BLaER1 treated with 17β-estradiol and CSF1 and Interleukin-3, amounts not matched to agents 10 nM and 100 nM (cell line): ENCODE measurements around the gene SPECC1L.

Experiments
- H3K27ac ChIP-seq, 11 experiments: shearing (Covaris generic); formaldehyde crosslinking; 2 replicates each; pipeline ENCODE4 v1.8.1; 2022
- H3K27me3 ChIP-seq, 11 experiments: shearing (Covaris generic); formaldehyde crosslinking; 2 replicates each; pipeline ENCODE4 v1.8.1; 2022
- H3K36me3 ChIP-seq, 11 experiments: shearing (Covaris generic); formaldehyde crosslinking; 2 replicates each; pipeline ENCODE4 v1.8.1; 2022
- H3K4me1 ChIP-seq, 10 experiments: shearing (Covaris generic); formaldehyde crosslinking; 2 replicates each; pipeline ENCODE4 v1.8.1; 2022
- H3K4me2 ChIP-seq, 11 experiments: shearing (Covaris generic); formaldehyde crosslinking; 2 replicates each; pipeline ENCODE4 v1.8.1; 2022
- H3K4me3 ChIP-seq, 10 experiments: shearing (Covaris generic); formaldehyde crosslinking; 2 replicates each; pipeline ENCODE4 v1.8.1; 2022
- H3K9ac ChIP-seq, 11 experiments: shearing (Covaris generic); formaldehyde crosslinking; 2 replicates each; pipeline ENCODE4 v1.8.1; 2022
- H3K9me3 ChIP-seq, 11 experiments: shearing (Covaris generic); formaldehyde crosslinking; replicated peaks in 1 of 11; 2 replicates each; pipeline ENCODE4 v1.8.1; 2022
- H4K20me1 ChIP-seq, 11 experiments: shearing (Covaris generic); formaldehyde crosslinking; 2 replicates each; pipeline ENCODE4 v1.8.1; 2022
- Cebpa-rat ChIP-seq, 11 experiments: shearing (Covaris generic); IDR thresholded peaks; 2 replicates each; pipeline ENCODE4 v1.8.1; 2022

SPECC1L gene

GRCh38 chr22:24383061-24383460, 112.4 kb downstream of the SPECC1L start:
- H3K4me2 ChIP-seq, result no peak overlapping the region
- no peaks in the 10 kb centered on the region for H3K27me3 ChIP-seq
- H3K4me1 ChIP-seq, result peaks cover 0 to 32% (median 20%) of the 10 kb centered on the region in 10 experiments; a peak in 15 of 20 replicates
- no peak overlapping the region for H3K27ac ChIP-seq
- H3K4me3 ChIP-seq, result no peak overlapping the region
- H3K9ac ChIP-seq, result no peak overlapping the region
- no peak for TF ChIP-seq Cebpa-rat (IDR thresholded peaks at IDR 0.05)
- peaks cover 49 to 87% (median 65%) of the 10 kb centered on the region in 11 experiments for H3K36me3 ChIP-seq
- H3K9me3 ChIP-seq, result no peaks in the 10 kb centered on the region
- no peaks in the 10 kb centered on the region for H4K20me1 ChIP-seq

GRCh38 chr22:24384131-24384530, 113.5 kb downstream of the SPECC1L start:
- H3K9ac ChIP-seq, result no peak overlapping the region
- H3K4me1 ChIP-seq, result peaks cover 3 to 35% (median 22%) of the 10 kb centered on the region in 10 experiments; a peak in 17 of 20 replicates
- H3K27me3 ChIP-seq, result no peaks in the 10 kb centered on the region
- peak overlapping the region in 1 of 11 experiments; percentile 6; a peak in 1 of 22 replicates for H3K27ac ChIP-seq
- H3K36me3 ChIP-seq, result peaks cover 39 to 82% (median 58%) of the 10 kb centered on the region in 11 experiments
- H3K9me3 ChIP-seq, result no peaks in the 10 kb centered on the region
- H4K20me1 ChIP-seq, result no peaks in the 10 kb centered on the region; a peak in 1 of 22 replicates
- peak overlapping the region in 8 of 11 experiments; percentile 2 to 60 (median 34); a peak in 11 of 22 replicates for H3K4me2 ChIP-seq
- no peak overlapping the region for H3K4me3 ChIP-seq
- TF ChIP-seq Cebpa-rat (IDR thresholded peaks at IDR 0.05), result no peak

- Histone ChIP-seq H4K20me1 (peaks cover 0 to 16% (median 0%) of the 10 kb centered on the region in 11 experiments; a peak in 3 of 22 replicates), H3K36me3 (peaks cover 13 to 73% (median 41%) of the 10 kb centered on the region in 11 experiments), H3K4me1 (peaks cover 0 to 54% (median 33%) of the 10 kb centered on the region in 10 experiments; a peak in 17 of 20 replicates), H3K9ac (no peak overlapping the region), H3K4me3 (no peak overlapping the region), H3K4me2 (no peak overlapping the region), H3K9me3 (no peaks in the 10 kb centered on the region), H3K27me3 (no peaks in the 10 kb centered on the region), H3K27ac (no peak overlapping the region)
- TF ChIP-seq Cebpa-rat (IDR thresholded peaks at IDR 0.05), result no peak
Measured at GRCh38 chr22:24386937-24387471, 116.4 kb downstream of the SPECC1L start.

- Histone ChIP-seq H3K36me3 (peaks cover 24 to 80% (median 54%) of the 10 kb centered on the region in 11 experiments; a peak in 21 of 22 replicates), H4K20me1 (peaks cover 0 to 16% (median 0%) of the 10 kb centered on the region in 11 experiments; a peak in 6 of 22 replicates), H3K4me1 (peaks cover 0 to 46% (median 20%) of the 10 kb centered on the region in 10 experiments; a peak in 16 of 20 replicates), H3K9ac (no peak overlapping the region), H3K4me2 (peak overlapping the region in 9 of 11 experiments; percentile 8 to 67 (median 37); a peak in 13 of 22 replicates), H3K9me3 (no peaks in the 10 kb centered on the region), H3K27me3 (no peaks in the 10 kb centered on the region), H3K27ac (no peak overlapping the region), H3K4me3 (no peak overlapping the region)
- TF ChIP-seq Cebpa-rat (IDR thresholded peaks at IDR 0.05), result no peak
Measured at GRCh38 chr22:24389680-24390079, 119.0 kb downstream of the SPECC1L start.

DNA sequence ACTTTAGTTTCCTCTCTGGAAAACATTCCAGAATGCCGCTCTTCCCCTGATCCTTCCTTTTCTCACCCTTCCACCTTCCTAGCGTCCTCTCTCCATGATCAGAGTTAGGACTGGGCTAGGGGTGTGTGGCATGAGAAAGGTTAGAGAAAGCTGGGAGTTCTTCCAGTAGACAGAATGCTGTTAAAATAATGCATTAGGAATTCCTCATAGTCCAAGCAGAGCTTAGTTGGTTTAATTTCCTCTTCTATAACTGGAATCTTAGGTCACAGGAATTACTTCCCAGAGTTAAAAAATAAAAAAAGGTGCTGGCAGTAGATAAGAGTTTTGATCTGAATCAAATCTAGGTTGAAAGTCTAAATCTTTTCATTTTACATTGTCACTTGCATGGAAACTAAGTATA, 119.5 kb downstream of the SPECC1L start:
- no peak for TF ChIP-seq Cebpa-rat (IDR thresholded peaks at IDR 0.05)
- no peaks in the 10 kb centered on the region for H3K9me3 ChIP-seq
- H3K4me1 ChIP-seq, result peaks cover 0 to 44% (median 20%) of the 10 kb centered on the region in 10 experiments; a peak in 16 of 20 replicates
- H3K27ac ChIP-seq, result no peak overlapping the region
- H4K20me1 ChIP-seq, result peaks cover 0 to 16% (median 0%) of the 10 kb centered on the region in 11 experiments; a peak in 6 of 22 replicates
- no peak overlapping the region for H3K9ac ChIP-seq
- H3K4me2 ChIP-seq, result peak overlapping the region in 3 of 11 experiments; percentile 22 to 67 (median 60); a peak in 6 of 22 replicates
- no peaks in the 10 kb centered on the region for H3K27me3 ChIP-seq
- peaks cover 27 to 85% (median 59%) of the 10 kb centered on the region in 11 experiments for H3K36me3 ChIP-seq
- no peak overlapping the region for H3K4me3 ChIP-seq

DNA sequence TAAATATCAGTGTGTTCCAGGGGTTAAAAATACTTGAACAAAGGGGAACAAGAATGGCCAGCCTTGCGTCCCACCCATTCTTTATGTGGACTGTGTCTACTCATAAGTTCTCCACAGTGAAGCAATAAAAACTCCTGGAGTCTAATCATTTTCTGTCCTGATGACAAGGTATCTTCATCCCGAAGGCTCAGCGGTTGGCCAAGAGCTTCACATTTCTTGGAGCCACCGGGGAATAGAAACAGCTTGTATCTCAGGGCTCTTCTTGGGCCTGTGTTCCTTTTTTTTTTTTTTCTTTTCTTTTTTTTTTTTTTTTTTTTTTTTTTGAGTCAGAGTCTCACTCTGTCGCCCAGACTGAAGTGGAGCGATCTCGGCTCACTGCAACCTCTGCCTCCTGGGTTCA, 119.9 kb downstream of the SPECC1L start:
- no peak for TF ChIP-seq Cebpa-rat (IDR thresholded peaks at IDR 0.05)
- Histone ChIP-seq H3K9ac (no peak overlapping the region), H3K9me3 (no peaks in the 10 kb centered on the region), H3K36me3 (peaks cover 31 to 85% (median 62%) of the 10 kb centered on the region in 11 experiments), H3K27me3 (no peaks in the 10 kb centered on the region), H4K20me1 (peaks cover 0 to 16% (median 0%) of the 10 kb centered on the region in 11 experiments; a peak in 6 of 22 replicates), H3K4me2 (peak overlapping the region in 3 of 11 experiments; percentile 29 to 67 (median 60); a peak in 4 of 22 replicates), H3K4me1 (peaks cover 0 to 44% (median 20%) of the 10 kb centered on the region in 10 experiments; a peak in 16 of 20 replicates), H3K27ac (no peak overlapping the region), H3K4me3 (no peak overlapping the region)

DNA sequence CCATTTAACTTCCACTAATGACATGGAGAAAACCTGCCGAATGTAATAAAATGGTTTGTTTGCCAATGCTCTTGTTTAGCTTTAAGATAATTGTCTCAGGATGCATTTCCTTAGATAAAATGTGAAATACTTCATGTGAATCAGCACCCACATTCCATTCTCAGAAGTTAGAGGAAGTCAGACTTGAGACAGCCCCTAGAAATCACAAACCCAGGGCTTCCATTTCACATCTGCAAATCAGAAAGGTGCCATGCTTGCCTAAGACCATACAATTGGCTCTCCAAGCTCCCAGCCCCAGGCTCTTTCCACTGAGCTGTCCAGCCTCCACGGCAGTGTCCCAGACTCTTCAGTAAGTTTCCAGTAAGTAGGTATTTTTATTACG, 121.2 kb downstream of the SPECC1L start:
- TF ChIP-seq Cebpa-rat (IDR thresholded peaks at IDR 0.05), result no peak
- H3K27me3 ChIP-seq, result no peaks in the 10 kb centered on the region
- no peak overlapping the region for H3K9ac ChIP-seq
- H3K4me1 ChIP-seq, result peaks cover 2 to 47% (median 20%) of the 10 kb centered on the region in 10 experiments; a peak in 16 of 20 replicates
- H4K20me1 ChIP-seq, result peaks cover 0 to 16% (median 0%) of the 10 kb centered on the region in 11 experiments; a peak in 6 of 22 replicates
- H3K27ac ChIP-seq, result no peak overlapping the region
- H3K36me3 ChIP-seq, result peaks cover 43 to 85% (median 65%) of the 10 kb centered on the region in 11 experiments
- no peak overlapping the region for H3K4me3 ChIP-seq
- peak overlapping the region in 5 of 11 experiments; percentile 8 to 63 (median 29); a peak in 7 of 22 replicates for H3K4me2 ChIP-seq
- H3K9me3 ChIP-seq, result no peaks in the 10 kb centered on the region

- no peak for TF ChIP-seq Cebpa-rat (IDR thresholded peaks at IDR 0.05)
- H4K20me1 ChIP-seq, result peaks cover 0 to 16% (median 0%) of the 10 kb centered on the region in 11 experiments; a peak in 6 of 22 replicates
- H3K4me2 ChIP-seq, result peak overlapping the region in 2 of 11 experiments; percentile 29 to 60; a peak in 3 of 22 replicates
- no peaks in the 10 kb centered on the region for H3K9me3 ChIP-seq
- no peak overlapping the region for H3K4me3 ChIP-seq
- H3K4me1 ChIP-seq, result peaks cover 5 to 52% (median 20%) of the 10 kb centered on the region in 10 experiments; a peak in 16 of 20 replicates
- no peak overlapping the region for H3K27ac ChIP-seq
- H3K27me3 ChIP-seq, result no peaks in the 10 kb centered on the region
- H3K9ac ChIP-seq, result no peak overlapping the region
- H3K36me3 ChIP-seq, result peaks cover 45 to 85% (median 69%) of the 10 kb centered on the region in 11 experiments
Measured at GRCh38 chr22:24392218-24392931, 121.7 kb downstream of the SPECC1L start.
